GM20431 (cell line): ENCODE measurements around the gene SPIRE2.

Experiments used
- in situ Hi-C: fragments of 300-500 bp; cut with MseI, MboI; formaldehyde crosslinking; loops from one replicate; pipeline ENCODE4 v1.15.0; 2020; ENCODE audit warnings: low sequenced_read_pairs; ENCODE audit not compliant: unreplicated experiment

Gene SPIRE2

GRCh38 chr16:89890886-89891657 is 62.8 kb downstream of the SPIRE2 start:
- in situ Hi-C loops, result no loop called here

GRCh38 chr16:89892055-89892630 is 63.9 kb downstream of the SPIRE2 start:
- in situ Hi-C loops, result no loop called here

DNA sequence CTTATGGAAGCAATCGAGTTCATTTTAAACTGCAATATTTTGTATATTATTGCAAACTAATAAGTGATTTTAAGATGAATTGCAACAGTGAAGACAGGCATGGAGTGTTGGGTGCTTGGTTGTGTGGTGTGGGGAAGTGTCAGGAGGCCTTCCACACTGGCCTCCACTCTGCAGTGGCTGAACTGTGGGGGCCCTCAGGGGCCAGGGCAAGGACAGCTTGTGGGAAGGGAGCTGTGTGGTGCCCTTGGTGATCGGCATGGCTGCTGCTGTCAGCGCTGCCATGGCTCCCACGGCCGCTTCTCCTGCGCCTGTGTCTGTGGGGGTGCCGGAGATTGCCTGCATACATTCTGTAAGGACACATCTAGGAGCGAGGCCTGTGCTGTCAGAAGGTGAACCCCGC is 64.4 kb downstream of the SPIRE2 start:
- in situ Hi-C loops, result no loop called here

GRCh38 chr16:89893642-89894548 is 65.6 kb downstream of the SPIRE2 start:
- in situ Hi-C loops, result no loop called here

- in situ Hi-C loops, result no loop called here
These were observed 67.4 kb downstream of the SPIRE2 start for GRCh38 chr16:89895482-89896250.

DNA sequence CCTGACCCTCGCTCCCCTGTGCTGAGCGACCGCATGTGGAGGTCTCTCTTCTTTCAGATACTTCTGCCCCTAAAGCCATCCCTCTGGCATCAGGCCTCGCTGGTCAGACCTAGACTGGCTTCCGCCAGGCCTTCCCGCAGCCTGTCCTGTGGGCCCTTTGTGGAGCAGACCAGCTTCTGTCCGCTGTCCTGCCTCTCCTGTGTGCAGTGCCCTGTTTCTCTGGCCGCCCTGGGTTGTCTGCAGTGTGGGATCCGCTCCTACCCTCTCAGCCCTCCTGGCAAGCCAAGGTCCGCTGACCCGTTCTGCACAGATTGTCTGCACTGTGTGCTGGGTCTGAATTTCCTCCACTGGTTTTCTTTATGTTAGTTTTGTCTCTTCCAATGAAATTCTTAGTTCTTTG is 68.9 kb downstream of the SPIRE2 start:
- in situ Hi-C loops, result no loop called here

- in situ Hi-C loops, result no loop called here
These were observed 70.1 kb downstream of the SPIRE2 start for GRCh38 chr16:89898201-89898967.

DNA sequence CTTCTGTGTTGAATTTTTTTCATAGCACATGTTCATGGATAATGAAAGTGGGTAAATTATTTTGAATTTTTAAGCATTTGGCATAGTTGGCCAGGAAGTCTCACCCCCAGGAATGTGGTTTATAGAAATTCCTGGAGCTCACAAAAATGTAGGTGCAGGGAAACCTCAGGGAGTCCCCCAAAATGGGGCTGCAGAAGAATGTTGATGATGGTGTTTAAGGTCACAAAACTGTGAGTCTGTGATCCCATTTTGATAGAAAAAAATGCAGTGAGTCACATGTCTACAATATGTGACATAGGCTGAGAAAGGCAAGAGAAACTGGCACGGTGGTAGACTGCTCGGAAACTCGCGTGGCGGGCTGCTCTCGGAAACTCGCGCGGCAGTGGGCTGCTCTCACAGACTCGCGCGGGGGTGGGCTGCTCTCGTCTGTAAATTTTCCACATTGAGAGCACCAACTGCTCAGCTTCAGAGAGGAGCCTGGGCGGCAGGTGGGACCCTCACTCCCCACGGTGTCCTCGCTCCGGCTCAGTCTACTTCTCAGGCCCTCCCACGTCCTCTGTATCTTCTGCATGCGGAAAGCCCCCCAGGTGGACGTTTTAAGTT is 71.7 kb downstream of the SPIRE2 start:
- in situ Hi-C loops, result no loop called here

DNA sequence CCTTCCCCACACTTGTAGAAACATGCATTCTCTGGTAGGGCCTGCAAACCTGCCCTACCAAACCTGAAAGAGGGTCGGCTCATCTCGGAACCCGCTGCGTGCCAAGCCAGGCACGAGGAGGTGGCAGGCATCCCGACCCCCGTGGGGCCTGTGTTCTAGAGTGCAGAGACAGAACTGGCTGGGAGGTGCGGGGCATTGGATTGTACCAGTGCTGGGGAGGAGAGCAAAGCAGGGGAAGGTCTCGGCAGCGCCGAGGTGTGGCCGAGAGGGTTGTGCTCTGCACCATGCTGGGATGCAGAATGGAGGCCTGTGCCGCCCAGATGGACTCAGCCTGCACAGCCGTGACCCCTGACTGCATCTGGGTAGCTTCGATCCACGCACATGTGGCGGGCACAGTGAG is 72.6 kb downstream of the SPIRE2 start:
- in situ Hi-C loops, result no loop called here

DNA sequence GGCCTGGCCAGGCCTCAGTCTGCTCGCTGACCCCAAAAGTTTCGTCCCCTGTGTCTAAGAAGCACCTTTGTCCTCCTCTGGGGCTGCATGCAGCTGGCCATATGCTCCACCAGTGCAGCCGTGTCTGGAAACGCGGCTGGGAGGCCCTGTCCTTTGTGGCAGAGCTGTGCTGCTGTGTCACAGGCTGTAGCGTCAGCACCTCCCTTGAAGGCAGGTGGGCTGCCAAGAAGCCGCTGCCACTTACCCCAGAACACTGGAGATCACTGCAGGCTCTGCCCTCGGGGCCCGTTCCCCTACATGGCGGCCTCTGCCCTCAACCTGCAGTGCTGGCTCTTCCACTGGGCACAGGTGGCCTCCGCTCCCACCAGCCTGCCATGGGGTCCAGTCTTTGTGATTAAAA is 74.7 kb downstream of the SPIRE2 start:
- in situ Hi-C loops, result no loop called here

GRCh38 chr16:89903908-89904515 is 75.7 kb downstream of the SPIRE2 start:
- in situ Hi-C loops, result no loop called here

GRCh38 chr16:89904606-89905510 is 76.6 kb downstream of the SPIRE2 start:
- in situ Hi-C loops, result no loop called here

DNA sequence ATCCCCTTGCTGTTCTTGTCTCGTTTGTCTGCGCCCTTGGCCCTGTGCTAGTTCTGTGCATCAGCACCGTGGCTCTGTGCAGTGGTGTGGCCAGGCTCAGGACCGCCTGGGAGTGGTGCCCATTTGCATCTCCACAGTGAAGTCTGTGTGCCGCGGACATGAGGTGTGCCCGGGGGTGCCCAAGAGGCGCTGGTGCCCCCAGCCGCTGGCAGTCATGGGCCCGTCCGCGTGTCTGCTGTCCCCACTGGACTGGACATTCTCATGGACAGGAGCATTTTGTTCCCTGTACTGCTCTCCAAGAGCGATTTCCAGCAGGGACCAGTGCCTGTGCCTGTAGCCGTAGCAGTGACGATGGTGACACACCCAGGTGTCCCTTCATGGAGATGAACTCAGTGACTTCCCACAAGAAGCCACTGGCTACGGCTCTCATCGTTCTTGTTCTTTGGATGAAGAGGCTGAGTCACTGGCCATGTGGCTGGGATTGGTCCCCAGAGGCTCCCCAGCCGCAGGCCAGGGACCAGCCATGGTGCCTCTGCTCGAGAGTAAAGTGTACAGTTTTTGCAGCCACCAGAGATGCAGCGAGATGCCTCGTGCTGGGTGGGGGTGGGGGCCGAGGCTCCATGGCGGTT is 77.3 kb downstream of the SPIRE2 start:
- in situ Hi-C loops, result no loop called here

- in situ Hi-C loops, result no loop called here
These were observed 78.1 kb downstream of the SPIRE2 start for GRCh38 chr16:89906140-89907025.

GRCh38 chr16:89907055-89907814 is 79.0 kb downstream of the SPIRE2 start:
- in situ Hi-C loops, result no loop called here

- in situ Hi-C loops, result no loop called here
These were observed 80.0 kb downstream of the SPIRE2 start for GRCh38 chr16:89908236-89908635.
